H9 (cell line): Measurements from ENCODE around the gene TRPC5OS. TPM values are rescaled to one million over a fixed set of nuclear protein-coding genes. Genes with fewer than 3 reads are reported as not detected.

Source experiments
- DNase-seq: peaks from one replicate; pipeline ENCODE4 v3.0.0-alpha.2; 2017
- H2AFZ ChIP-seq: one replicate; pipeline ENCODE4 v1.6.1; 2013; ENCODE audit warnings: mild to moderate bottlenecking, low read length, control low read depth, moderate library complexity
- H2AK5ac ChIP-seq: 2 replicates; pipeline ENCODE4 v1.6.1; 2013; ENCODE audit warnings: low read length, control low read depth, mixed read lengths; ENCODE audit not compliant: insufficient read length
- H2BK120ac ChIP-seq: one replicate; pipeline ENCODE4 v1.6.1; 2013; ENCODE audit warnings: low read depth, mild to moderate bottlenecking, low read length, control low read depth, inconsistent platforms; ENCODE audit not compliant: poor library complexity, severe bottlenecking
- H2BK12ac ChIP-seq: 2 replicates; pipeline ENCODE4 v1.6.1; 2013; ENCODE audit warnings: low read length, control low read depth, mixed read lengths, low read depth; ENCODE audit not compliant: insufficient read length
- H2BK15ac ChIP-seq: 2 replicates; pipeline ENCODE4 v1.6.1; 2013; ENCODE audit warnings: low read depth, low read length, control low read depth
- H2BK20ac ChIP-seq: one replicate; pipeline ENCODE4 v1.6.1; 2013; ENCODE audit warnings: low read depth, mild to moderate bottlenecking, low read length, control low read depth, inconsistent platforms; ENCODE audit not compliant: poor library complexity, severe bottlenecking
- H2BK5ac ChIP-seq: 2 replicates; pipeline ENCODE4 v1.6.1; 2013; ENCODE audit warnings: low read length, control low read depth, mixed read lengths; ENCODE audit not compliant: insufficient read length
- H3K14ac ChIP-seq: 2 replicates; pipeline ENCODE4 v1.6.1; 2013; ENCODE audit warnings: low read length, control low read depth; ENCODE audit not compliant: insufficient read depth
- H3K18ac ChIP-seq: 2 replicates; pipeline ENCODE4 v1.6.1; 2013; ENCODE audit warnings: low read depth, mild to moderate bottlenecking, mixed read lengths, low read length, control low read depth; ENCODE audit not compliant: insufficient read length
- H3K23ac ChIP-seq: 2 replicates; pipeline ENCODE4 v1.6.1; 2013; ENCODE audit warnings: low read length, control low read depth, mixed read lengths, low read depth; ENCODE audit not compliant: insufficient read length
- H3K23me2 ChIP-seq: 2 replicates; pipeline ENCODE4 v1.6.1; 2013; ENCODE audit warnings: low read depth, mild to moderate bottlenecking, mixed read lengths, low read length, control low read depth; ENCODE audit not compliant: insufficient read length, poor library complexity, severe bottlenecking
- H3K27ac ChIP-seq: 2 replicates; pipeline ENCODE4 v1.5.1; 2013; ENCODE audit warnings: low read length, control low read depth, mixed read lengths, low read depth; ENCODE audit not compliant: insufficient read length
- H3K27me3 ChIP-seq: 2 replicates; pipeline ENCODE4 v1.6.1; 2013; ENCODE audit warnings: low read length, control low read depth, inconsistent platforms; ENCODE audit not compliant: insufficient read depth
- H3K4ac ChIP-seq: 2 replicates; pipeline ENCODE4 v1.6.1; 2013; ENCODE audit warnings: low read depth, mild to moderate bottlenecking, control low read depth, inconsistent platforms, low read length, moderate library complexity
- H3K4me1 ChIP-seq: 2 replicates; pipeline ENCODE4 v1.6.1; 2013; ENCODE audit warnings: low read length, control low read depth, inconsistent platforms; ENCODE audit not compliant: insufficient read depth
- H3K4me2 ChIP-seq: 2 replicates; pipeline ENCODE4 v1.6.1; 2013; ENCODE audit warnings: low read length, control low read depth, mixed read lengths; ENCODE audit not compliant: insufficient read length, insufficient read depth
- H3K56ac ChIP-seq: 2 replicates; pipeline ENCODE4 v1.6.1; 2013; ENCODE audit warnings: low read depth, mild to moderate bottlenecking, mixed read lengths, low read length, control low read depth; ENCODE audit not compliant: insufficient read length
- H3K79me1 ChIP-seq: 2 replicates; pipeline ENCODE4 v1.6.1; 2013; ENCODE audit warnings: low read depth, mild to moderate bottlenecking, moderate library complexity, low read length, control low read depth, inconsistent platforms; ENCODE audit not compliant: insufficient read depth, poor library complexity, severe bottlenecking
- H3K79me2 ChIP-seq: 2 replicates; pipeline ENCODE4 v1.6.1; 2013; ENCODE audit warnings: low read length, control low read depth, inconsistent platforms; ENCODE audit not compliant: insufficient read depth
- H3K9ac ChIP-seq: 2 replicates; pipeline ENCODE4 v1.6.1; 2013; ENCODE audit warnings: low read length, control low read depth, mixed read lengths; ENCODE audit not compliant: insufficient read length; ENCODE audit errors: extremely low read depth
- H3K9me3 ChIP-seq: one replicate; pipeline ENCODE4 v1.6.1; 2013; ENCODE audit warnings: low read depth, low read length, inconsistent platforms; ENCODE audit not compliant: control insufficient read depth
- H3T11ph ChIP-seq: one replicate; pipeline ENCODE4 v1.6.1; 2013; ENCODE audit warnings: mild to moderate bottlenecking, low read length, control low read depth, inconsistent platforms
- H4K20me1 ChIP-seq: one replicate; pipeline ENCODE4 v1.6.1; 2013; ENCODE audit not compliant: control insufficient read depth, insufficient read length, insufficient read depth
- H4K5ac ChIP-seq: 2 replicates; pipeline ENCODE4 v1.6.1; 2013; ENCODE audit warnings: low read depth, mild to moderate bottlenecking, mixed read lengths, low read length, control low read depth; ENCODE audit not compliant: insufficient read length
- H4K8ac ChIP-seq: replicated peaks from 2 replicates; pipeline ENCODE4 v1.6.1; 2013; ENCODE audit warnings: low read length, control low read depth, mixed read lengths, low read depth; ENCODE audit not compliant: insufficient read length
- H4K91ac ChIP-seq: 2 replicates; pipeline ENCODE4 v1.6.1; 2013; ENCODE audit warnings: low read depth, mild to moderate bottlenecking, moderate library complexity, mixed read lengths, low read length, control low read depth; ENCODE audit not compliant: insufficient read length
- H3K27ac Mint-ChIP-seq, 3 experiments: 2 replicates in 2 of 3; 3 replicates in 1 of 3; pipeline ENCODE4 v1.8.0; 2020 to 2021; ENCODE audit warnings: mixed read lengths in 3 of 3, mild to moderate bottlenecking in 1 of 3, moderate library complexity in 1 of 3
- H3K27me3 Mint-ChIP-seq: 2 replicates; pipeline ENCODE4 v1.8.0; 2021; ENCODE audit warnings: low read depth, mild to moderate bottlenecking, moderate library complexity, mixed read lengths
- H3K36me3 Mint-ChIP-seq, 3 experiments: 2 replicates in 2 of 3; 3 replicates in 1 of 3; pipeline ENCODE4 v1.8.0; 2020 to 2021; ENCODE audit warnings: low read depth in 3 of 3, mixed read lengths in 3 of 3; ENCODE audit not compliant: insufficient read depth in 1 of 3
- H3K4me1 Mint-ChIP-seq, 2 experiments: 2 replicates each; pipeline ENCODE4 v1.8.0; 2020; ENCODE audit warnings: mixed read lengths in 2 of 2
- H3K4me3 Mint-ChIP-seq, 2 experiments: 2 replicates in 1 of 2; 3 replicates in 1 of 2; pipeline ENCODE4 v1.8.0; 2020 to 2021; ENCODE audit warnings: mild to moderate bottlenecking in 2 of 2, mixed read lengths in 2 of 2, moderate library complexity in 1 of 2
- H3K9me3 Mint-ChIP-seq, 2 experiments: 2 replicates in 1 of 2; 3 replicates in 1 of 2; pipeline ENCODE4 v1.8.0; 2020; ENCODE audit warnings: mild to moderate bottlenecking in 2 of 2, mixed read lengths in 2 of 2, moderate library complexity in 1 of 2
- CTCF ChIP-seq: fragments of 200-600 bp; sonication (generic); conservative IDR thresholded peaks from 3 replicates; pipeline ENCODE4 v1.8.0; 2021; ENCODE audit warnings: antibody characterized with exemption, mild to moderate bottlenecking
- WGBS: extraction: QIAGEN DNeasy Blood & Tissue Kit; methylation state at CpG from one replicate; pipeline ENCODE4 v1.1.7; 2013; ENCODE audit warnings: missing lambda C conversion rate, low lambda C conversion rate, mixed read lengths; ENCODE audit not compliant: insufficient read length; ENCODE audit errors: extremely low coverage; 5-methylcytosine and 5-hydroxymethylcytosine counted together
- total RNA-seq: library from RNA; stranded (reverse); gene quantifications from 2 replicates; pipeline ENCODE4 v1.2.1, GENCODE V29; 2021

TRPC5OS gene
- total RNA-seq, 1 experiment from 2014 or later: not detected

DNA sequence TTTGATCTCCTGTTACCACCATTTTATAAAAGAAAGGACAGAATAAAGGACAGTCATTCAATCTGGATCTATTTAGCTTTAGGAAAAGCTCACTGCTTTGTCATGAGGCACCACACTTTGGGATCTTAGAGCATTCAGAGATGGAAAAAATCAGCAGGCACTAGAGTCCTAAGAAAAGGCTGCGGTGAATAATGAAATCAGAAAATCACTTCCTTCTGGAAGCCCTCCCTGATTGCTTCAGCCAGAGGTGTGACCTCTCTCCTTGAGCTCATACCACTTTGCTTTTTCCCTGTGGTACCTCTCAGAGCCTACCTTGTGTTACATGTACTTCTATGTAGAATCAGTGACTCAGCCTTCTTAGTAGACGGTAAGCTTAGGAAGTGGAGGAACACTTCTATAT is 8.7 kb upstream of the TRPC5OS start:
- H3K4me2 ChIP-seq: no peak overlapping the region
- H3K9ac ChIP-seq: no peak overlapping the region
- H3K9me3 Mint-ChIP-seq: peaks cover 2 to 3% of the 10 kb centered on the region in 2 experiments; a peak in 2 of 5 replicates
- H3T11ph ChIP-seq: no peak overlapping the region
- peaks cover 30 to 32% of the 10 kb centered on the region in 2 experiments for H3K4me1 Mint-ChIP-seq
- H3K79me2 ChIP-seq: no peaks in the 10 kb centered on the region
- no peak overlapping the region for H3K4ac ChIP-seq
- H3K14ac ChIP-seq: no peak overlapping the region
- no peaks in the 10 kb centered on the region; a peak in 1 of 7 replicates for H3K36me3 Mint-ChIP-seq
- no peak overlapping the region for H4K8ac ChIP-seq
- no peaks in the 10 kb centered on the region for H3K79me1 ChIP-seq
- H2BK12ac ChIP-seq: no peak overlapping the region
- H3K27ac ChIP-seq: no peak overlapping the region
- H2AFZ ChIP-seq: no peak overlapping the region
- H3K27me3 Mint-ChIP-seq: no peaks in the 10 kb centered on the region
- H2AK5ac ChIP-seq: no peak overlapping the region
- H4K91ac ChIP-seq: no peak overlapping the region
- H3K18ac ChIP-seq: no peak overlapping the region
- H4K5ac ChIP-seq: no peak overlapping the region
- no peak overlapping the region for H2BK15ac ChIP-seq
- H4K20me1 ChIP-seq: no peaks in the 10 kb centered on the region
- peak overlapping the region in 2 of 3 experiments; percentile 44 to 69; a peak in 2 of 7 replicates for H3K27ac Mint-ChIP-seq
- H3K9me3 ChIP-seq: no peaks in the 10 kb centered on the region
- WGBS: no CpG with 5 or more reads among the region's 2 CpGs
- no peak overlapping the region for H2BK20ac ChIP-seq
- no peaks in the 10 kb centered on the region; the same call in 1 of the 2 replicates for H3K4me1 ChIP-seq
- no peak overlapping the region for H3K56ac ChIP-seq
- no peak overlapping the region for H3K23ac ChIP-seq
- no peak overlapping the region for H3K4me3 Mint-ChIP-seq
- DNase-seq: no peak
- TF ChIP-seq CTCF: no peak
- no peak overlapping the region for H2BK120ac ChIP-seq
- no peak overlapping the region for H2BK5ac ChIP-seq
- no peaks in the 10 kb centered on the region for H3K23me2 ChIP-seq
- no peaks in the 10 kb centered on the region for H3K27me3 ChIP-seq
